MM.1S (cell line): ENCODE results near the gene CAPN10.
"Not testable (repeated sequence)": the region's sequence is repeated elsewhere in the genome, so short reads cannot be mapped to it uniquely, and the experiment has no call there.

Experiments used
- DNase-seq: peaks from one replicate; pipeline ENCODE4 v3.0.0-alpha.2; 2015
- H2AFZ ChIP-seq: fragments of 300-600 bp; sonication (generic); 2 replicates; pipeline ENCODE4 v1.6.0; 2016; ENCODE audit warnings: antibody characterized with exemption, low read length
- H3F3A ChIP-seq: fragments of 300-600 bp; sonication (generic); 2 replicates; pipeline ENCODE4 v1.6.1; 2016; ENCODE audit warnings: mild to moderate bottlenecking, antibody characterized with exemption, low read length, moderate library complexity, mixed read lengths; ENCODE audit not compliant: insufficient read depth
- H3K27ac ChIP-seq: fragments of 300-600 bp; sonication (generic); 2 replicates; pipeline ENCODE4 v1.5.1; 2016; ENCODE audit warnings: mild to moderate bottlenecking, low read length
- H3K27me3 ChIP-seq: fragments of 300-600 bp; sonication (generic); replicated peaks from 2 replicates; pipeline ENCODE4 v1.6.0; 2016; ENCODE audit warnings: low read length; ENCODE audit not compliant: insufficient read depth
- H3K36me3 ChIP-seq: fragments of 300-600 bp; sonication (generic); replicated peaks from 2 replicates; pipeline ENCODE4 v1.6.1; 2016; ENCODE audit warnings: mild to moderate bottlenecking, low read length, mixed read lengths; ENCODE audit not compliant: insufficient read depth
- H3K4me1 ChIP-seq: fragments of 300-600 bp; sonication (generic); 2 replicates; pipeline ENCODE4 v1.6.1; 2016; ENCODE audit warnings: low read length, mixed read lengths
- H3K4me2 ChIP-seq: fragments of 300-600 bp; sonication (generic); 2 replicates; pipeline ENCODE4 v1.6.0; 2016; ENCODE audit warnings: low read depth, low read length
- H3K4me3 ChIP-seq: fragments of 300-600 bp; sonication (generic); 2 replicates; pipeline ENCODE4 v1.5.1; 2016; ENCODE audit warnings: low read length, mixed read lengths
- H3K79me2 ChIP-seq: fragments of 300-600 bp; sonication (generic); 2 replicates; pipeline ENCODE4 v1.6.1; 2016; ENCODE audit warnings: mixed run types, low read length, mixed read lengths
- H3K9ac ChIP-seq: fragments of 300-600 bp; sonication (generic); 2 replicates; pipeline ENCODE4 v1.6.1; 2016; ENCODE audit warnings: low read length, mixed read lengths
- H3K9me2 ChIP-seq: fragments of 300-600 bp; sonication (generic); replicated peaks from 2 replicates; pipeline ENCODE4 v1.6.1; 2016; ENCODE audit warnings: mild to moderate bottlenecking, low read length, mixed read lengths; ENCODE audit not compliant: insufficient read depth
- H3K9me3 ChIP-seq: fragments of 300-600 bp; sonication (generic); replicated peaks from 2 replicates; pipeline ENCODE4 v1.6.1; 2016; ENCODE audit warnings: mild to moderate bottlenecking, low read length, mixed read lengths; ENCODE audit not compliant: insufficient read depth
- H4K20me1 ChIP-seq: fragments of 300-600 bp; sonication (generic); 2 replicates; pipeline ENCODE4 v1.6.1; 2016; ENCODE audit warnings: mild to moderate bottlenecking, low read length, moderate library complexity, mixed read lengths; ENCODE audit not compliant: insufficient read depth
- EZH2 ChIP-seq: fragments of 300-600 bp; sonication (generic); optimal IDR thresholded peaks from 2 replicates; pipeline ENCODE3; 2017; ENCODE audit warnings: low read depth, mild to moderate bottlenecking, antibody characterized with exemption, low read length, mixed read lengths
- EZH2phosphoT487 ChIP-seq: fragments of 300-600 bp; sonication (generic); IDR thresholded peaks from 2 replicates; pipeline ENCODE4 v1.6.1; 2018; ENCODE audit warnings: antibody characterized with exemption, low read length
- TF ChIP-seq, protein P1 (sequence below): fragments of 300-600 bp; sonication (generic); IDR thresholded peaks from 2 replicates; pipeline ENCODE4 v1.5.1; 2016; ENCODE audit warnings: antibody characterized with exemption, low read length, mixed read lengths

The CAPN10 gene

DNA sequence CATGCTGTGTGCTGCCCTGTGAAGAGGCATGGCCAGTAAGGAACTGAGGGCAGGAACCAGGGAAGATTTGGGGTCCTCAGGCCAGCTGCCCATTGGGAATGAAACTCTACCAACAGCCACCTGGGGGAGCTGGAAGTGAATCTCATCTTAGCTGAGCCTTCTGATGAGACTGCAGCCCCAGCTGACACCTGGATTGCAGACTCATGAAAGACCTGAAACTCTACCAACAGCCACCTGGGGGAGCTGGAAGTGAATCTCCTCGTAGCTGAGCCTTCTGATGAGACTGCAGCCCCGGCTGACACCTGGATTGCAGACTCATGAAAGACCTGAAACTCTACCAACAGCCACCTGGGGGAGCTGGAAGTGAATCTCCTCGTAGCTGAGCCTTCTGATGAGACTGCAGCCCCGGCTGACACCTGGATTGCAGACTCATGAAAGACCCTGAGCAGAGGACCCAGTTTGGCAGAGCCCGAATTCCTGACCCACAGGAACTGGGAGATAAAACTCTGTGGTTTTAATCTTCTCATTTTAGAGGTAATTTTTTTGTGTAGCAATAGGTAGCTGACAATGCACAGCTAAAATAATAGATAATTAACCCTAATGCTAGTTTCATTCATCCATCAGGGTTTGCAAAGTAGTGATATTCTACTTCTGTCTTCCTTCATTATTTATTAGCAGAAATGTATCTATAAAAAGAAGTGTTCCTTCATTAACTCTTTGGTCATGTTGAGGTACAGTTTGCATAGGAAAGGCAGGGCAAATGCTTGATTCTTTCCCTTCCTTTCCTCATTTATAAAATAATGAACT lies 30.5 kb downstream of the CAPN10 start:
- H2AFZ ChIP-seq, H3K4me2 ChIP-seq, H3K9me3 ChIP-seq, H3K79me2 ChIP-seq, H3K27me3 ChIP-seq, DNase-seq, H3K4me3 ChIP-seq, H3K9me2 ChIP-seq, H3K9ac ChIP-seq, H3F3A ChIP-seq, H3K27ac ChIP-seq, H3K36me3 ChIP-seq, H3K4me1 ChIP-seq, H4K20me1 ChIP-seq: not testable (repeated sequence)
- TF ChIP-seq, protein P1, sequence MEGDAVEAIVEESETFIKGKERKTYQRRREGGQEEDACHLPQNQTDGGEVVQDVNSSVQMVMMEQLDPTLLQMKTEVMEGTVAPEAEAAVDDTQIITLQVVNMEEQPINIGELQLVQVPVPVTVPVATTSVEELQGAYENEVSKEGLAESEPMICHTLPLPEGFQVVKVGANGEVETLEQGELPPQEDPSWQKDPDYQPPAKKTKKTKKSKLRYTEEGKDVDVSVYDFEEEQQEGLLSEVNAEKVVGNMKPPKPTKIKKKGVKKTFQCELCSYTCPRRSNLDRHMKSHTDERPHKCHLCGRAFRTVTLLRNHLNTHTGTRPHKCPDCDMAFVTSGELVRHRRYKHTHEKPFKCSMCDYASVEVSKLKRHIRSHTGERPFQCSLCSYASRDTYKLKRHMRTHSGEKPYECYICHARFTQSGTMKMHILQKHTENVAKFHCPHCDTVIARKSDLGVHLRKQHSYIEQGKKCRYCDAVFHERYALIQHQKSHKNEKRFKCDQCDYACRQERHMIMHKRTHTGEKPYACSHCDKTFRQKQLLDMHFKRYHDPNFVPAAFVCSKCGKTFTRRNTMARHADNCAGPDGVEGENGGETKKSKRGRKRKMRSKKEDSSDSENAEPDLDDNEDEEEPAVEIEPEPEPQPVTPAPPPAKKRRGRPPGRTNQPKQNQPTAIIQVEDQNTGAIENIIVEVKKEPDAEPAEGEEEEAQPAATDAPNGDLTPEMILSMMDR = peak; percentile 3; the same call in 1 of the 2 replicates

DNA sequence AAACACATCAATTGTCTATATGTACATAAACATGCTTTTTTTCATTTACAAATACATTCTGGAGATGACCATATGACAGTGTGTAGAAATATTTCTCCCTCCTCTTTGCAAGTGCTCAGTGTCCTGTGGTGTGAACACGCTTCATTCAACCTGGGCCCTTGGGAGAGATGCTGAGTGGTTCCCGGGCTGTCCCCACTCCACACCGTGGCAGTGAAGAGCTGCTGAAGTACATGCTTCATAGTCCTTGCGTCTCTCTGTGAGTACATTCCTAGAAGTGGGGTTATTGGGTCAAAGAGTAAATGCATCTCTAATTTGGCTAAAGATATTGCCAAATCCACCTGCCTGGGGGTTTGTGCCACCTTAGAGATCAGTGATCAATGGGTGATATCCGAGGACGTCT lies 32.2 kb downstream of the CAPN10 start:
- H3K4me3 ChIP-seq = no peak overlapping the region
- no peak for DNase-seq

DNA sequence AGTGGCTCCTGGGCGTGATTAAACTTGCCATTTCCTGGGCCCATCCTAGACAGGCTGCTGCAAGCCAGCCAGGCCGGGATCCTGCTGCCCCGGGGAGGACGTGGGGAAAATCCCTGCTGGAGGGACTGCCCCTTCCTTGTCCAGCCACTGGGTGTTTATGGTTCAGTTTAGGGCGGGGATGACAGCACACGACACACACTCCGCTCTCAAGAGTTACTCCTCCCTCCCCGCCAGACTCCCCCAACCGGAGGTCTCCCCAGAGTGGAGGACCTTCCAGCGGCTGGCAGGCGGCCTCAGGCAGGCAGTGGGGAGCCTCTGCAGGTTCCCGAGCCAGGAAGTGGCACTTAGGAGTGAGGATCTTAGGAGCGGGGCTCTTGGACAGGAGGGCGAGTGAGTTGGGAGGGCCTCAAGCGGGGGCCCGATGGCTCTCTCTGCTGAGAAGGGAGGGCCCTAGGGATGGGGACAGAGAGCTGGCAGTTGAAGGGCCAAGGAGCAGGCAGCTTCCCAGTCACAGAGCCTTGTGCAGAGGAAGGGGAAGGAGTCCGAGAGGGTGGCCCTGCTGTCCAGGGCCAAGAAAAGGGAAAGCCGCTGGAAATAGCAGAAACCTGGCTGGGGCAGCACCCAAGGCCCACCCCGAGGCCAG lies 33.1 kb downstream of the CAPN10 start:
- H3K79me2 ChIP-seq = no peaks in the 10 kb centered on the region
- no peak for TF ChIP-seq EZH2
- TF ChIP-seq, protein P1 = no peak
- no peak for TF ChIP-seq EZH2phosphoT487
- H3K27ac ChIP-seq = no peak overlapping the region
- no peaks in the 10 kb centered on the region for H3K9me2 ChIP-seq
- H3K36me3 ChIP-seq = no peaks in the 10 kb centered on the region
- H3K27me3 ChIP-seq = no peaks in the 10 kb centered on the region; the same call in 1 of the 2 replicates
- no peaks in the 10 kb centered on the region for H3F3A ChIP-seq
- no peaks in the 10 kb centered on the region for H4K20me1 ChIP-seq
- H3K4me2 ChIP-seq = no peak overlapping the region
- H3K4me1 ChIP-seq = 0 out of 2 replicates have a peak, but pooled peaks cover 4% of the 10 kb centered on the region
- no peaks in the 10 kb centered on the region for H3K9me3 ChIP-seq
- no peak overlapping the region for H3K9ac ChIP-seq
- H2AFZ ChIP-seq = no peak overlapping the region
- no peak for DNase-seq
- H3K4me3 ChIP-seq = no peak overlapping the region

More for the DNA sequence above, 32.2 kb downstream of the CAPN10 start:
- H3K36me3 ChIP-seq = no peaks in the 10 kb centered on the region
- no peak overlapping the region for H2AFZ ChIP-seq
- H3K4me1 ChIP-seq = 0 out of 2 replicates have a peak, but pooled peaks cover 4% of the 10 kb centered on the region
- no peak overlapping the region for H3K9ac ChIP-seq
- no peaks in the 10 kb centered on the region for H3K9me2 ChIP-seq
- no peaks in the 10 kb centered on the region for H3K9me3 ChIP-seq
- no peaks in the 10 kb centered on the region for H3K79me2 ChIP-seq
- H3K4me2 ChIP-seq = no peak overlapping the region
- no peaks in the 10 kb centered on the region for H3F3A ChIP-seq
- no peaks in the 10 kb centered on the region for H4K20me1 ChIP-seq
- H3K27ac ChIP-seq = no peak overlapping the region
- TF ChIP-seq EZH2 (no peak), EZH2phosphoT487 (no peak)
- TF ChIP-seq, protein P1 = no peak
- no peaks in the 10 kb centered on the region; the same call in 1 of the 2 replicates for H3K27me3 ChIP-seq
